HepG2 (cell line): ENCODE results near the gene RBCK1. TPM values are rescaled to one million over a fixed set of nuclear protein-coding genes. Genes with fewer than 3 reads are reported as not detected.

Experiments used
- ARNTL ChIP-seq: sonication (generic); formaldehyde crosslinking; IDR thresholded peaks from 2 replicates; pipeline ENCODE4 v1.4.0; 2020; ENCODE audit warnings: mild to moderate bottlenecking, missing genetic modification reagents
- ASH2L ChIP-seq: fragments of 300-600, 200-600 bp; sonication (generic); IDR thresholded peaks from 2 replicates; pipeline ENCODE4 v1.7.0; 2017; ENCODE audit warnings: low read depth, mild to moderate bottlenecking, moderate library complexity, mixed read lengths, low read length; ENCODE audit not compliant: insufficient read length
- CBFB ChIP-seq: sonication (generic); formaldehyde crosslinking; IDR thresholded peaks from 2 replicates; pipeline ENCODE4 v1.4.0; 2020; ENCODE audit warnings: missing genetic modification reagents
- KDM6A ChIP-seq: IDR thresholded peaks from 2 replicates; pipeline ENCODE4 v1.6.1; 2016; ENCODE audit warnings: low read depth
- KLF15 ChIP-seq: sonication (generic); formaldehyde crosslinking; IDR thresholded peaks from 2 replicates; pipeline ENCODE4 v1.8.1; 2023; ENCODE audit warnings: borderline replicate concordance, mild to moderate bottlenecking, inconsistent platforms, missing genetic modification reagents, mixed read lengths
- PAWR ChIP-seq: sonication (generic); formaldehyde crosslinking; IDR thresholded peaks from 2 replicates; pipeline ENCODE4 v1.4.0; 2020; ENCODE audit warnings: missing genetic modification reagents, mild to moderate bottlenecking, borderline replicate concordance
- SAFB2 ChIP-seq: sonication (generic); formaldehyde crosslinking; IDR thresholded peaks from 2 replicates; pipeline ENCODE4 v1.5.1; 2020; ENCODE audit warnings: missing genetic modification reagents, low read depth, mild to moderate bottlenecking, borderline replicate concordance
- ZKSCAN5 ChIP-seq: sonication (generic); formaldehyde crosslinking; IDR thresholded peaks from 2 replicates; pipeline ENCODE4 v1.5.1; 2020; ENCODE audit warnings: mild to moderate bottlenecking, missing genetic modification reagents
- ZNF430 ChIP-seq: sonication (generic); formaldehyde crosslinking; IDR thresholded peaks from 2 replicates; pipeline ENCODE4 v1.9.0; 2021; ENCODE audit warnings: mild to moderate bottlenecking, missing genetic modification reagents
- ZNF616 ChIP-seq: sonication (generic); formaldehyde crosslinking; IDR thresholded peaks from 2 replicates; pipeline ENCODE4 v1.5.0; 2020; ENCODE audit warnings: low read depth, mild to moderate bottlenecking, missing genetic modification reagents
- ZSCAN29 ChIP-seq: sonication (generic); formaldehyde crosslinking; conservative IDR thresholded peaks from 2 replicates; pipeline ENCODE4 v1.4.0; 2020; ENCODE audit warnings: mild to moderate bottlenecking, missing genetic modification reagents
- polyA plus RNA-seq, 8 experiments: library from polyadenylated mRNA; depleted of rRNA in 3 of 8; stranded (reverse) in 7 of 8; unstranded in 1 of 8; fragments of >200 nt; fragmentation: Illumina TruSeq in 4 of 8; extraction: Trizol in 4 of 8; gene quantifications; 2 replicates each; pipeline versions ENCODE4 v1.2.1 to v1.2.3, GENCODE V29; 2011 to 2016; ENCODE audit warnings: low read depth in 4 of 8, missing spikeins in 1 of 8, mixed read lengths in 1 of 8; ENCODE audit not compliant: insufficient read depth in 1 of 8
- total RNA-seq, 5 experiments: library from RNA; depleted of rRNA; stranded (reverse); fragments of >200 nt; fragmentation: Illumina TruSeq; extraction: Trizol; gene quantifications; 2 replicates each; pipeline ENCODE4 v1.2.3, GENCODE V29; 2016; ENCODE audit warnings: low read depth in 1 of 5
- TF ChIP-seq, protein P1 (sequence below): sonication (generic); formaldehyde crosslinking; IDR thresholded peaks from 2 replicates; pipeline ENCODE4 v1.5.1; 2020; ENCODE audit warnings: mild to moderate bottlenecking, moderate library complexity, missing genetic modification reagents
- TF ChIP-seq, protein P2 (sequence below): sonication (generic); formaldehyde crosslinking; IDR thresholded peaks from 2 replicates; pipeline ENCODE4 v1.8.0; 2022; ENCODE audit warnings: mild to moderate bottlenecking, missing genetic modification reagents
- TF ChIP-seq, protein P3 (sequence below), 2 experiments: sonication (generic) in 1 of 2; formaldehyde crosslinking in 1 of 2; IDR thresholded peaks; 2 replicates each; pipeline versions ENCODE4 v1.4.0 to v1.6.1; 2018 to 2020; ENCODE audit warnings: missing genetic modification reagents in 2 of 2, borderline replicate concordance in 1 of 2, low read depth in 1 of 2, mild to moderate bottlenecking in 1 of 2, missing biosample characterization in 1 of 2
- TF ChIP-seq, protein P4 (sequence below): IDR thresholded peaks from 2 replicates; pipeline ENCODE4 v1.6.1; 2016; ENCODE audit warnings: low read depth, missing genetic modification reagents, missing compliant biosample characterization

Gene RBCK1
- total and polyA plus RNA-seq, 2 of the 13 experiments (the other 11 are each of a cell fraction or from before 2014, with no cell fraction given) = 149 to 215 TPM

DNA sequence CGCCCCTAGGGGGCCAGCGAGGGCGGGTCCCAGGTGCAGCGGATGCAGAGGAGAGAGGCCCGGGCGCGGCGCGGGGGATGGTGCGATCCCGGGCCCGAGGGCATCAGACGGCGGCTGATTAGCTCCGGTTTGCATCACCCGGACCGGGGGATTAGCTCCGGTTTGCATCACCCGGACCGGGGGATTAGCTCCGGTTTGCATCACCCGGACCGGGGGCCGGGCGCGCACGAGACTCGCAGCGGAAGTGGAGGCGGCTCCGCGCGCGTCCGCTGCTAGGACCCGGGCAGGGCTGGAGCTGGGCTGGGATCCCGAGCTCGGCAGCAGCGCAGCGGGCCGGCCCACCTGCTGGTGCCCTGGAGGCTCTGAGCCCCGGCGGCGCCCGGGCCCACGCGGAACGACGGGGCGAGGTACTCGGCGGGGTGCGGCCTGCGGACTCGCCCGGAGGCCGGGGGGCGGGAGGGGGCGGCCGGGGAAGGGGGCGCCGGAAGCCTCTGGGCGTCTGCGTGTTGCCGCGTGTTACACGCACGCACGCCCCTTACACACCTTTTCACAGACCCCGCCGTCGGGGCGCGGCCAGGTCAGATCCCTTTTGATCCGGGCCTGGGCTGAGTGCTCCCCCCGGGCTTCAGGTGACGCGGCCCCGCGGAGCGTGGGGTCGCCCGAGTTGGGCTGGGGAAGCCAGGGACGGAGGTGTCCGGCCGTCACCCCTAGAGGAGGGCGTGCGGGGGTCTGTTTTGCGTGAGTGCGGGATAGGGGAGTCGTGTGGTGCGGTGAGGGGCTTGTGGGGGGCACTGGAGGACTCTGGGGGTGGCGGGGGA, 27.1 kb upstream of the RBCK1 start (continued):
- TF ChIP-seq, protein P1, sequence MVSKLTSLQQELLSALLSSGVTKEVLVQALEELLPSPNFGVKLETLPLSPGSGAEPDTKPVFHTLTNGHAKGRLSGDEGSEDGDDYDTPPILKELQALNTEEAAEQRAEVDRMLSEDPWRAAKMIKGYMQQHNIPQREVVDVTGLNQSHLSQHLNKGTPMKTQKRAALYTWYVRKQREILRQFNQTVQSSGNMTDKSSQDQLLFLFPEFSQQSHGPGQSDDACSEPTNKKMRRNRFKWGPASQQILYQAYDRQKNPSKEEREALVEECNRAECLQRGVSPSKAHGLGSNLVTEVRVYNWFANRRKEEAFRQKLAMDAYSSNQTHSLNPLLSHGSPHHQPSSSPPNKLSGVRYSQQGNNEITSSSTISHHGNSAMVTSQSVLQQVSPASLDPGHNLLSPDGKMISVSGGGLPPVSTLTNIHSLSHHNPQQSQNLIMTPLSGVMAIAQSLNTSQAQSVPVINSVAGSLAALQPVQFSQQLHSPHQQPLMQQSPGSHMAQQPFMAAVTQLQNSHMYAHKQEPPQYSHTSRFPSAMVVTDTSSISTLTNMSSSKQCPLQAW = no peak
- TF ChIP-seq, protein P2, sequence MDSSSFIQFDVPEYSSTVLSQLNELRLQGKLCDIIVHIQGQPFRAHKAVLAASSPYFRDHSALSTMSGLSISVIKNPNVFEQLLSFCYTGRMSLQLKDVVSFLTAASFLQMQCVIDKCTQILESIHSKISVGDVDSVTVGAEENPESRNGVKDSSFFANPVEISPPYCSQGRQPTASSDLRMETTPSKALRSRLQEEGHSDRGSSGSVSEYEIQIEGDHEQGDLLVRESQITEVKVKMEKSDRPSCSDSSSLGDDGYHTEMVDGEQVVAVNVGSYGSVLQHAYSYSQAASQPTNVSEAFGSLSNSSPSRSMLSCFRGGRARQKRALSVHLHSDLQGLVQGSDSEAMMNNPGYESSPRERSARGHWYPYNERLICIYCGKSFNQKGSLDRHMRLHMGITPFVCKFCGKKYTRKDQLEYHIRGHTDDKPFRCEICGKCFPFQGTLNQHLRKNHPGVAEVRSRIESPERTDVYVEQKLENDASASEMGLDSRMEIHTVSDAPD (CRISPR knock-in tag) = peak; percentile 74; the same call in 1 of the 2 replicates
- 0 out of 2 replicates have a peak, but pooled peaks have one; percentile 29 for TF ChIP-seq ZNF430 (CRISPR knock-in tag)
- TF ChIP-seq KDM6A (CRISPR knock-in tag) = no peak
- TF ChIP-seq, protein P3, sequence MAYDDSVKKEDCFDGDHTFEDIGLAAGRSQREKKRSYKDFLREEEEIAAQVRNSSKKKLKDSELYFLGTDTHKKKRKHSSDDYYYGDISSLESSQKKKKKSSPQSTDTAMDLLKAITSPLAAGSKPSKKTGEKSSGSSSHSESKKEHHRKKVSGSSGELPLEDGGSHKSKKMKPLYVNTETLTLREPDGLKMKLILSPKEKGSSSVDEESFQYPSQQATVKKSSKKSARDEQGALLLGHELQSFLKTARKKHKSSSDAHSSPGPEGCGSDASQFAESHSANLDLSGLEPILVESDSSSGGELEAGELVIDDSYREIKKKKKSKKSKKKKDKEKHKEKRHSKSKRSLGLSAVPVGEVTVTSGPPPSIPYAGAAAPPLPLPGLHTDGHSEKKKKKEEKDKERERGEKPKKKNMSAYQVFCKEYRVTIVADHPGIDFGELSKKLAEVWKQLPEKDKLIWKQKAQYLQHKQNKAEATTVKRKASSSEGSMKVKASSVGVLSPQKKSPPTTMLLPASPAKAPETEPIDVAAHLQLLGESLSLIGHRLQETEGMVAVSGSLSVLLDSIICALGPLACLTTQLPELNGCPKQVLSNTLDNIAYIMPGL (CRISPR knock-in tag; IDR thresholded peaks at IDR 0.05; ENCODE audit: borderline replicate concordance in 1 of 2, low read depth in 1 of 2) = peak; percentile 79 to 94
- peak; percentile 76; the same call in 1 of the 2 replicates for TF ChIP-seq ARNTL (CRISPR knock-in tag)
- TF ChIP-seq ZNF616 (CRISPR knock-in tag) = peak; percentile 35; the same call in 1 of the 2 replicates
- peak; percentile 78; the same call in 1 of the 2 replicates for TF ChIP-seq CBFB (CRISPR knock-in tag)
- TF ChIP-seq PAWR (CRISPR knock-in tag) = no peak; the same call in 1 of the 2 replicates
- TF ChIP-seq, protein P4, sequence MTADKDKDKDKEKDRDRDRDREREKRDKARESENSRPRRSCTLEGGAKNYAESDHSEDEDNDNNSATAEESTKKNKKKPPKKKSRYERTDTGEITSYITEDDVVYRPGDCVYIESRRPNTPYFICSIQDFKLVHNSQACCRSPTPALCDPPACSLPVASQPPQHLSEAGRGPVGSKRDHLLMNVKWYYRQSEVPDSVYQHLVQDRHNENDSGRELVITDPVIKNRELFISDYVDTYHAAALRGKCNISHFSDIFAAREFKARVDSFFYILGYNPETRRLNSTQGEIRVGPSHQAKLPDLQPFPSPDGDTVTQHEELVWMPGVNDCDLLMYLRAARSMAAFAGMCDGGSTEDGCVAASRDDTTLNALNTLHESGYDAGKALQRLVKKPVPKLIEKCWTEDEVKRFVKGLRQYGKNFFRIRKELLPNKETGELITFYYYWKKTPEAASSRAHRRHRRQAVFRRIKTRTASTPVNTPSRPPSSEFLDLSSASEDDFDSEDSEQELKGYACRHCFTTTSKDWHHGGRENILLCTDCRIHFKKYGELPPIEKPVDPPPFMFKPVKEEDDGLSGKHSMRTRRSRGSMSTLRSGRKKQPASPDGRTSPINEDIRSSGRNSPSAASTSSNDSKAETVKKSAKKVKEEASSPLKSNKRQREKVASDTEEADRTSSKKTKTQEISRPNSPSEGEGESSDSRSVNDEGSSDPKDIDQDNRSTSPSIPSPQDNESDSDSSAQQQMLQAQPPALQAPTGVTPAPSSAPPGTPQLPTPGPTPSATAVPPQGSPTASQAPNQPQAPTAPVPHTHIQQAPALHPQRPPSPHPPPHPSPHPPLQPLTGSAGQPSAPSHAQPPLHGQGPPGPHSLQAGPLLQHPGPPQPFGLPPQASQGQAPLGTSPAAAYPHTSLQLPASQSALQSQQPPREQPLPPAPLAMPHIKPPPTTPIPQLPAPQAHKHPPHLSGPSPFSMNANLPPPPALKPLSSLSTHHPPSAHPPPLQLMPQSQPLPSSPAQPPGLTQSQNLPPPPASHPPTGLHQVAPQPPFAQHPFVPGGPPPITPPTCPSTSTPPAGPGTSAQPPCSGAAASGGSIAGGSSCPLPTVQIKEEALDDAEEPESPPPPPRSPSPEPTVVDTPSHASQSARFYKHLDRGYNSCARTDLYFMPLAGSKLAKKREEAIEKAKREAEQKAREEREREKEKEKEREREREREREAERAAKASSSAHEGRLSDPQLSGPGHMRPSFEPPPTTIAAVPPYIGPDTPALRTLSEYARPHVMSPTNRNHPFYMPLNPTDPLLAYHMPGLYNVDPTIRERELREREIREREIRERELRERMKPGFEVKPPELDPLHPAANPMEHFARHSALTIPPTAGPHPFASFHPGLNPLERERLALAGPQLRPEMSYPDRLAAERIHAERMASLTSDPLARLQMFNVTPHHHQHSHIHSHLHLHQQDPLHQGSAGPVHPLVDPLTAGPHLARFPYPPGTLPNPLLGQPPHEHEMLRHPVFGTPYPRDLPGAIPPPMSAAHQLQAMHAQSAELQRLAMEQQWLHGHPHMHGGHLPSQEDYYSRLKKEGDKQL (CRISPR knock-in tag) = peak; percentile 44; the same call in 1 of the 2 replicates
- no peak for TF ChIP-seq ZKSCAN5 (CRISPR knock-in tag)
- TF ChIP-seq ZSCAN29 (CRISPR knock-in tag) = peak; percentile 93; the same call in 1 of the 2 replicates
- peak; percentile 79 for TF ChIP-seq ASH2L
- peak; percentile 80 for TF ChIP-seq KLF15 (CRISPR knock-in tag)
- TF ChIP-seq SAFB2 (CRISPR knock-in tag) = no peak; the same call in 1 of the 2 replicates
